HG03139 (cell line): ENCODE measurements around the gene CGB8.
"Not testable (repeated sequence)": the region's sequence is repeated elsewhere in the genome, so short reads cannot be mapped to it uniquely, and the experiment has no call there.

Source experiments
- ATAC-seq: cut with Tn5 transposase; IDR thresholded peaks from one replicate; pipeline ENCODE4 v1.9.1; 2021; ENCODE audit not compliant: unreplicated experiment

Gene CGB8

GRCh38 chr19:49049011-49049410, at the start of gene CGB8:
Gene CGB8 (minus strand): TSS chr19:49049111. CDS start chr19:49048739, 372 bp downstream.
- not testable (repeated sequence) for ATAC-seq

- ATAC-seq = no peak
These were observed 48.8 kb upstream of the CGB8 start for GRCh38 chr19:49097453-49098288.

- ATAC-seq = no peak
These were observed 45.9 kb upstream of the CGB8 start for GRCh38 chr19:49094505-49095482.

DNA sequence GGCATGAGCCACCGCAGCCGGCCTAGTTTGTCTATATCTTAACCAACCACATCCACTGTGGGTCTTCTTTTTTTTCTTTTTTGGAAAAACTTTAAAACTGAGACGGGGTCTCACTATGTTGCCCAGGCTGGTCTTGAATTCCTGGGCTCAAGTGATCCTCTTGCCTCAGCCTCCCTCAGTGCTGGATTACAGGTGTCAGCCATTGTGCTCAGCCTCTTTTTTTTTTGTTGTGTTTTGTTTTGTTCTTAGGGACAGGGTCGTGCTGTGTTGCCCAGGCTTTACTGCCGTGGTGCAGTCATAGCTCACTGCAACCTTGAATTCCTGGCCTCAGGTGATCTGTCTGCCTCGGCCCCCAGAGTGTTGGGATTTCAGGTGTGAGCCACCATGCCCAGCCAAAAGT, 43.8 kb upstream of the CGB8 start:
- no peak for ATAC-seq

DNA sequence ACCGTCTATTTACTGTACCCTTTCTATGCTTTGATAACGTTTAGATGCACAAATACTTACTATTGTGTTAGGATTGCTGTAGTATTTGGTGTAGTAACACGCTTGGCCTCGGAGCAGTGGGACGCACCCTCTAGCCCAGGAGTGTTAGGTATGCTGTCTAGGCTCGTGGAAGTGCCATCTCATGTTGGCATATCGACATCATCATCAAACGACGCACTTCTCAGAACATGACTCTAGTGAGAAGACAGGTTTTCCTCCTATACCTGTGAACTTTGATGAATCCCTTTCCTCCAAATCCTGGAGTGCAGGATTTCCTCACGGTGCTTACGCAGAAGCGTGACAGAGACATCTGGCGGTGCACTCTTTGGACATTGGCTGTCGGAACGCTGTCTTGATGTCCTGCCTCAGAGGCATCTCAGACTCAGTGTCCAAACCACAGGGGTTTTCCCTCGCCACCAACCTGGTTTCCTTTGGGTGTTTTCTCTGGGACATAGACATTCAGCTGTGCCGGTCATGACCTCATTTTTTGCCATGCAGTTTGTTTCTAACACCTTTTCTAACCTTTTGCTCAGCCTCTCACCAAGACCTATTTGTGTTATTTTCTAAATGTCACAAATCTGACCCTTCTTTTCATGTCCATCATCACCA, 42.6 kb upstream of the CGB8 start:
- ATAC-seq = no peak

DNA sequence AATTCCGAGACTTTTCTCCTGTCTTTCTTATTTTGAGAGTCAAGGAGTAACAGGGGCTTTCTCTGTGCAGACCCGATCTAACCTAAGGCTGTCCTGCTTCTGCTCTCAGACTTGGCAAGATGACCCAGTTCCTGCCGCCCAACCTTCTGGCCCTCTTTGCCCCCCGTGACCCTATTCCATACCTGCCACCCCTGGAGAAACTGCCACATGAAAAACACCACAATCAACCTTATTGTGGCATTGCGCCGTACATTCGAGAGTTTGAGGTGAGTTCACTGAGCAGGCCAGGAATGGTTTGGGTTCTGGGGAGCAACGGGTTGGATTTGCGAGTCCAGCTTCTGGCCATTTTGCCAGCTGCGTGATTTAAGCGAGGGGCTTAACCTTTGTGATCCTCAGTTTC, 37.4 kb upstream of the CGB8 start:
- no peak for ATAC-seq

DNA sequence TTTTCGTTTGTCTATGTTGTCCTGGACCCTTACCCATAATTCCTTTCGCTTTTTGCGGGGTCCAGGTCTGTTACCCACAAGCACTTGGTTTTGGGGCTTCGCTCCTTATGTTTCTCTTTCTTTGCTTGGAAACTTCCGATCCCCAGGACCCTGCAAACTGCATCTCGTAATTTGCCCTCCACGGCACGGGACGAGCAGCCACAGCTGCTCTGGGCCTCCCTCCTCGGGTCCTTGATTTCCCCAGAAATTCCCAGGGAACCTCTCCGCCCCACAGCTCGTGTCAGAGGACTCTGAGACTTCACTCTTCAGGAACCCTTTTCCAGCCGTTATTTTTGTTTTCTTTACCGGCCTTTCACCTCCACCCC, 36.9 kb upstream of the CGB8 start:
- ATAC-seq = no peak

GRCh38 chr19:49085020-49085867, 36.3 kb upstream of the CGB8 start, which contains the start of gene SNRNP70:
Gene SNRNP70 (plus strand): TSS chr19:49085451. CDS start chr19:49086415, 964 bp downstream.
- peak; percentile 73 for ATAC-seq

GRCh38 chr19:49084206-49085019, 35.5 kb upstream of the CGB8 start:
- no peak for ATAC-seq

DNA sequence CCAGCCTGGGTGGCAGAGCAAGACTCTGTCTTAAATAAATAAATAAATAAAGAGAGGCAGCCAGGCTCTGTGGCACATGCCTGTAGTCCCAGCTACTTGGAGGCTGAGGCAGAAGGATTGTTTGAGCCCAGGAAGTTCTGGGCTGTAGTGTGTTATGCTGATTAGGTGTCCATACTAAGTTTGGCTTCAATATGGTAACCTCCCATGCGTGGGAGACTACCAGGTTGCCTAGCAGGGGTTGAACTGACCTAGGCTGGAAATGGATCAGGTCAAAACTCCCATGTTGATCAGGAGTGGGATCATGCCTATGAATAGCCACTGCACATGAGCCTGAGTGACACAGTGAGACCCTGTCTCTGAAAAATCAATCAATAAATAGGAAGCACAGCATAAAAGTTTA, 32.4 kb upstream of the CGB8 start:
- no peak for ATAC-seq

- ATAC-seq = no peak
These were observed 31.5 kb upstream of the CGB8 start for GRCh38 chr19:49080392-49080791.

DNA sequence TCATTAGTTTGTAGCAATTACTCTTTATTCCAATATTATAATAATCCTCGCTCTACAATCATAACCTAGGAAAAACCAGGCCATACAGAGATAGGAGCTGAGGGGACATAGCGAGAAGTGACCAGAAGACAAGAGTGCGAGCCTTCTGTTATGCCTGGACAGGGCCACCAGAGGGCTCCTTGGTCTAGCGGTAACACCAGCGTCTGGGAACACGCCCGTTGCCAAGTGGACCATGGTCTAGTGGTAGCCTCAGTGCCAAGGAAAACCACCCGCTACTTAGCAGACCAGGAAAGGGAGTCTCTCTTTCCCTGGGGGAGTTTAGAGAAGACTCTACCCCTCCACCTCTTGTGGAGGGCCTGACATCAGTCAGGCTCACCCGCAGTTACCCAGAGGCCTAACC, 26.0 kb upstream of the CGB8 start:
- not testable (repeated sequence) for ATAC-seq

- no peak for ATAC-seq
These were observed 24.8 kb upstream of the CGB8 start for GRCh38 chr19:49073514-49074378.

GRCh38 chr19:49071860-49072547, 23.1 kb upstream of the CGB8 start:
- ATAC-seq = no peak

DNA sequence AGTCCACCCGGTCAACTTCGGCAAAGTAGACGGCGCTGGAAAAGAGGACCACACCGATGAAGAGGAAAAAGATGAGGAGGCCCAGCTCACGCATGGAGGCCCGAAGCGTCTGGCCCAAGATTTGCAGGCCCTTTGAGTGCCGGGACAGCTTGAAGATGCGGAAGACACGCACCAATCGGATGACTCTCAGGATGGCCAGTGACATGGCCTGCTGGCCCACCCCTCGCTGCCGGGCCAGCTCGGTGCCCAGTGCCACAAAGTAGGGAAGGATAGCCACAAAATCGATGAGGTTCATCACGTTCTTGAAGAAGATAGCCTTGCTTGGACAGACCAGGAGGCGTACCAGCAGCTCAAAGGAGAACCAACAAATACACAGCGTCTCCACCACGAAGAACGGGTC, 21.5 kb upstream of the CGB8 start:
- ATAC-seq = no peak

DNA sequence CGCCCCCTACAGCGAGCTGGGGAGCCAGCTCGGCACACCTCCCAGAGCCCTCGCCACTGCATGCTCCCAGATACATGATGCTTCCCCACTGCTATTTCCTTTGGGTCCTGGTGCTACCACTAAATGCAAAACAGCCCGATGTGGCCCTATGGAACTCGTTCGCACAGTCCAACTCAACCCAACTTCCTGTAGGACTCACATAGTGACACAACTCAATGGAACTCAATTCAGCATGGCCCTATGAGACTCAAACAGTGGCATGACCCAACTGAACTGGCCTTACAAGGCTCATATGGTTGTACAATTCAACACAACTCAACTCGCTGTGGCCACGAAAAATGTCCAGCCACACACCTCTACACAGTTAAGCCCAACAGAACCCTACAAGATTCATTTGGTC, 20.1 kb upstream of the CGB8 start:
- no peak for ATAC-seq

GRCh38 chr19:49067554-49067953, 18.6 kb upstream of the CGB8 start:
- no peak for ATAC-seq

GRCh38 chr19:49065905-49066512, 17.1 kb upstream of the CGB8 start:
- no peak for ATAC-seq
